Activated gamma-delta T cell (primary cell): Measurements from ENCODE around the gene ADCY3.

Source experiments
- DNase-seq: peaks from one replicate; lab custom pipeline; 2025; lab: John Stamatoyannopoulos, UW
- total RNA-seq, 2 donors: gene quantifications; one replicate each; lab custom pipeline; 2026; lab: John Stamatoyannopoulos, UW

The ADCY3 gene
- total RNA-seq = 46.5 to 52.8 reads per million in 2 donors

- DNase-seq = peak; percentile 47
Observed at GRCh38 chr2:24920098-24920808, at the start of gene ADCY3. ADCY3 (minus strand) TSS chr2:24920237; CDS start chr2:24918987, 1,250 bp downstream.

- DNase-seq = no peak
Observed at GRCh38 chr2:24969784-24970183, 49.7 kb upstream of the ADCY3 start.

- DNase-seq = no peak
Observed at GRCh38 chr2:24961903-24962302, 41.9 kb upstream of the ADCY3 start.

GRCh38 chr2:24959761-24960160 is 39.7 kb upstream of the ADCY3 start:
- DNase-seq = no peak

GRCh38 chr2:24958411-24958935 is 38.4 kb upstream of the ADCY3 start:
- no peak for DNase-seq

GRCh38 chr2:24957976-24958375 is 37.9 kb upstream of the ADCY3 start:
- DNase-seq = no peak

GRCh38 chr2:24957221-24957620 is 37.2 kb upstream of the ADCY3 start:
- no peak for DNase-seq

- no peak for DNase-seq
Observed at GRCh38 chr2:24955921-24956320, 35.9 kb upstream of the ADCY3 start.

- DNase-seq = no peak
Observed at GRCh38 chr2:24955232-24955631, 35.2 kb upstream of the ADCY3 start.

- no peak for DNase-seq
Observed at GRCh38 chr2:24950102-24950501, 30.1 kb upstream of the ADCY3 start.

GRCh38 chr2:24948506-24948905 is 28.5 kb upstream of the ADCY3 start:
- DNase-seq = no peak

GRCh38 chr2:24947561-24948157 is 27.6 kb upstream of the ADCY3 start:
- DNase-seq = no peak

GRCh38 chr2:24945907-24946306 is 25.9 kb upstream of the ADCY3 start:
- DNase-seq = no peak

GRCh38 chr2:24943427-24944053 is 23.5 kb upstream of the ADCY3 start:
- no peak for DNase-seq

- no peak for DNase-seq
Observed at GRCh38 chr2:24939353-24939752, 19.3 kb upstream of the ADCY3 start.

GRCh38 chr2:24937236-24937635 is 17.2 kb upstream of the ADCY3 start:
- no peak for DNase-seq

GRCh38 chr2:24935145-24935544 is 15.1 kb upstream of the ADCY3 start:
- DNase-seq = no peak

- no peak for DNase-seq
Observed at GRCh38 chr2:24932715-24933114, 12.7 kb upstream of the ADCY3 start.

GRCh38 chr2:24930768-24931167 is 10.7 kb upstream of the ADCY3 start:
- no peak for DNase-seq

- DNase-seq = no peak
Observed at GRCh38 chr2:24929230-24929629, 9.2 kb upstream of the ADCY3 start.

GRCh38 chr2:24928036-24928435 is 8.0 kb upstream of the ADCY3 start:
- DNase-seq = no peak

- DNase-seq = no peak
Observed at GRCh38 chr2:24926602-24927252, 6.7 kb upstream of the ADCY3 start.
